SK-N-SH (cell line): ENCODE measurements around the gene IFITM1. TPM values are rescaled to one million over a fixed set of nuclear protein-coding genes. Genes with fewer than 3 reads are reported as not detected.

Source experiments
- CTCF ChIA-PET: fragments of 300-600, 350-600 bp; formaldehyde crosslinking; extraction: SDS; loops from one replicate; lab custom pipeline; 2021; lab: Yijun Ruan, JAX
- POLR2A ChIA-PET: fragments of 350-600 bp; sonication (Branson Sonifier 250); formaldehyde crosslinking; extraction: SDS; loops from one replicate; lab custom pipeline; 2020; ENCODE audit warnings: antibody characterized with exemption, inconsistent platforms; lab: Yijun Ruan, JAX
- DNase-seq: peaks from one replicate; pipeline ENCODE4 v3.0.0; 2012
- H2AFZ ChIP-seq: fragments of 200-600 bp; sonication (generic); 2 replicates; pipeline ENCODE4 v1.8.1; 2016; ENCODE audit warnings: antibody characterized with exemption, mild to moderate bottlenecking, low read depth
- H3F3A ChIP-seq: fragments of 200-600 bp; sonication (generic); replicated peaks from 2 replicates; pipeline ENCODE3; 2016; ENCODE audit warnings: antibody characterized with exemption, mild to moderate bottlenecking; ENCODE audit not compliant: insufficient read depth
- H3K27ac ChIP-seq, 2 experiments: fragments of 200-500 bp in 1 of 2; fragments of 200-600 bp in 1 of 2; sonication (Bioruptor generic) in 1 of 2; sonication (generic), shearing (Covaris generic) in 1 of 2; 2 replicates each; pipeline versions ENCODE4 v1.5.1 to v1.6.1; 2014 to 2016; ENCODE audit warnings: low read depth in 2 of 2, inconsistent platforms in 1 of 2, low read length in 1 of 2, mild to moderate bottlenecking in 1 of 2, mixed read lengths in 1 of 2
- H3K27me3 ChIP-seq: fragments of 200-600 bp; sonication (generic), shearing (Covaris generic); 2 replicates; pipeline ENCODE4 v1.6.1; 2016; ENCODE audit warnings: mixed run types; ENCODE audit not compliant: insufficient read depth
- H3K36me3 ChIP-seq, 2 experiments: fragments of 200-500 bp in 1 of 2; fragments of 200-600 bp in 1 of 2; sonication (Bioruptor generic) in 1 of 2; sonication (generic) in 1 of 2; replicated peaks in 1 of 2; 2 replicates each; pipeline versions ENCODE3 to v1.5.1; 2014 to 2016; ENCODE audit warnings: low read length in 1 of 2, mild to moderate bottlenecking in 1 of 2; ENCODE audit not compliant: insufficient read depth in 2 of 2, control insufficient read depth in 1 of 2
- H3K4me1 ChIP-seq, 2 experiments: fragments of 200-500 bp in 1 of 2; fragments of 200-600 bp in 1 of 2; sonication (Bioruptor generic) in 1 of 2; sonication (generic), shearing (Covaris generic) in 1 of 2; 2 replicates each; pipeline versions ENCODE4 v1.5.1 to v1.6.1; 2014 to 2016; ENCODE audit warnings: low read depth in 1 of 2, low read length in 1 of 2, mixed run types in 1 of 2; ENCODE audit not compliant: insufficient read depth in 2 of 2, control insufficient read depth in 1 of 2
- H3K4me2 ChIP-seq: fragments of 200-600 bp; sonication (generic), shearing (Covaris generic); 2 replicates; pipeline ENCODE4 v1.6.1; 2017; ENCODE audit warnings: mixed run types
- H3K4me3 ChIP-seq, 2 experiments: fragments of 200-500 bp in 1 of 2; fragments of 200-600 bp in 1 of 2; sonication (Bioruptor generic) in 1 of 2; sonication (generic), shearing (Covaris generic) in 1 of 2; 2 replicates each; pipeline versions ENCODE4 v1.5.1 to v1.8.1; 2014 to 2016; ENCODE audit warnings: low read depth in 2 of 2, inconsistent platforms in 1 of 2, low read length in 1 of 2, mild to moderate bottlenecking in 1 of 2, mixed read lengths in 1 of 2, moderate library complexity in 1 of 2
- H3K79me2 ChIP-seq: fragments of 200-600 bp; sonication (generic); 2 replicates; pipeline ENCODE4 v1.8.1; 2017; ENCODE audit warnings: mild to moderate bottlenecking; ENCODE audit not compliant: insufficient read depth
- H3K9ac ChIP-seq: fragments of 200-600 bp; sonication (generic); 2 replicates; pipeline ENCODE4 v1.6.1; 2017; ENCODE audit warnings: mixed run types
- H3K9me2 ChIP-seq: fragments of 200-600 bp; sonication (generic); 2 replicates; pipeline ENCODE4 v1.6.1; 2017; ENCODE audit warnings: mixed run types
- H3K9me3 ChIP-seq: fragments of 200-600 bp; sonication (generic); 2 replicates; pipeline ENCODE4 v1.6.1; 2017; ENCODE audit warnings: mixed run types, mild to moderate bottlenecking, moderate library complexity
- H4K20me1 ChIP-seq: fragments of 200-600 bp; sonication (generic); 2 replicates; pipeline ENCODE4 v1.6.1; 2017; ENCODE audit warnings: mild to moderate bottlenecking, mixed run types; ENCODE audit not compliant: insufficient read depth
- CHD2 ChIP-seq: fragments of 150-350 bp; IDR thresholded peaks from 2 replicates; pipeline ENCODE4 v1.6.1; 2018; ENCODE audit warnings: low read length; ENCODE audit not compliant: partially characterized antibody
- CTCF ChIP-seq: fragments of 200-600 bp; sonication (generic); IDR thresholded peaks from 2 replicates; pipeline ENCODE4 v1.6.1; 2017; ENCODE audit warnings: antibody characterized with exemption, mild to moderate bottlenecking, moderate library complexity
- FOXM1 ChIP-seq: IDR thresholded peaks from 2 replicates; pipeline ENCODE4 v1.4.0; 2012; ENCODE audit warnings: low read depth, mild to moderate bottlenecking
- SIN3A ChIP-seq: IDR thresholded peaks from 2 replicates; pipeline ENCODE4 v1.6.1; 2012; ENCODE audit warnings: low read depth, mild to moderate bottlenecking, low read length, moderate library complexity, borderline replicate concordance
- TAF1 ChIP-seq: IDR thresholded peaks from 2 replicates; pipeline ENCODE4 v1.6.1; 2012; ENCODE audit warnings: low read depth, mild to moderate bottlenecking, low read length, moderate library complexity, borderline replicate concordance
- TEAD4 ChIP-seq: IDR thresholded peaks from 2 replicates; pipeline ENCODE4 v1.4.0; 2012; ENCODE audit warnings: mild to moderate bottlenecking, borderline replicate concordance; ENCODE audit not compliant: insufficient read depth
- USF1 ChIP-seq: IDR thresholded peaks from 2 replicates; pipeline ENCODE4 v1.4.0; 2012; ENCODE audit warnings: low read depth, borderline replicate concordance
- WGBS: methylation state at CpG from one replicate; pipeline ENCODE4 v1.1.6; 2017; ENCODE audit warnings: low lambda C conversion rate; 5-methylcytosine and 5-hydroxymethylcytosine counted together
- polyA plus RNA-seq, 3 experiments: library from polyadenylated mRNA; depleted of rRNA; stranded (reverse); fragments of >200 nt; gene quantifications; 2 replicates each; pipeline ENCODE4 v1.2.3, GENCODE V29; 2012
- TF ChIP-seq, protein P1 (sequence below): IDR thresholded peaks from 2 replicates; pipeline ENCODE4; 2012
- TF ChIP-seq, protein P2 (sequence below): IDR thresholded peaks from 2 replicates; pipeline ENCODE4 v1.6.1; 2012; ENCODE audit warnings: mild to moderate bottlenecking, low read depth, low read length, moderate library complexity

The IFITM1 gene
- polyA plus RNA-seq, 1 of the 3 experiments (the other 2 are of a cell fraction), result 19.4 TPM

GRCh38 chr11:359181-359714 lies 45.4 kb downstream of the IFITM1 start:
- Histone ChIP-seq H3K36me3 (no peaks in the 10 kb centered on the region), H4K20me1 (no peaks in the 10 kb centered on the region), H3K27ac (no peak overlapping the region), H3K9ac (no peak overlapping the region), H3F3A (peaks cover 9% of the 10 kb centered on the region), H3K4me2 (no peak overlapping the region), H3K9me3 (no peaks in the 10 kb centered on the region), H3K9me2 (no peaks in the 10 kb centered on the region), H3K4me1 (peaks cover 7 to 9% of the 10 kb centered on the region in 2 experiments; a peak in 3 of 4 replicates), H3K27me3 (no peaks in the 10 kb centered on the region), H3K4me3 (no peak overlapping the region), H3K79me2 (no peaks in the 10 kb centered on the region), H2AFZ (no peak overlapping the region)
- TF ChIP-seq, protein P1, sequence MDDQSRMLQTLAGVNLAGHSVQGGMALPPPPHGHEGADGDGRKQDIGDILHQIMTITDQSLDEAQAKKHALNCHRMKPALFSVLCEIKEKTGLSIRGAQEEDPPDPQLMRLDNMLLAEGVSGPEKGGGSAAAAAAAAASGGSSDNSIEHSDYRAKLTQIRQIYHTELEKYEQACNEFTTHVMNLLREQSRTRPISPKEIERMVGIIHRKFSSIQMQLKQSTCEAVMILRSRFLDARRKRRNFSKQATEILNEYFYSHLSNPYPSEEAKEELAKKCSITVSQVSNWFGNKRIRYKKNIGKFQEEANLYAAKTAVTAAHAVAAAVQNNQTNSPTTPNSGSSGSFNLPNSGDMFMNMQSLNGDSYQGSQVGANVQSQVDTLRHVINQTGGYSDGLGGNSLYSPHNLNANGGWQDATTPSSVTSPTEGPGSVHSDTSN, result no peak
- no peak for TF ChIP-seq CHD2
- TF ChIP-seq SIN3A, result no peak
- no peak for TF ChIP-seq TAF1
- TF ChIP-seq, protein P2, sequence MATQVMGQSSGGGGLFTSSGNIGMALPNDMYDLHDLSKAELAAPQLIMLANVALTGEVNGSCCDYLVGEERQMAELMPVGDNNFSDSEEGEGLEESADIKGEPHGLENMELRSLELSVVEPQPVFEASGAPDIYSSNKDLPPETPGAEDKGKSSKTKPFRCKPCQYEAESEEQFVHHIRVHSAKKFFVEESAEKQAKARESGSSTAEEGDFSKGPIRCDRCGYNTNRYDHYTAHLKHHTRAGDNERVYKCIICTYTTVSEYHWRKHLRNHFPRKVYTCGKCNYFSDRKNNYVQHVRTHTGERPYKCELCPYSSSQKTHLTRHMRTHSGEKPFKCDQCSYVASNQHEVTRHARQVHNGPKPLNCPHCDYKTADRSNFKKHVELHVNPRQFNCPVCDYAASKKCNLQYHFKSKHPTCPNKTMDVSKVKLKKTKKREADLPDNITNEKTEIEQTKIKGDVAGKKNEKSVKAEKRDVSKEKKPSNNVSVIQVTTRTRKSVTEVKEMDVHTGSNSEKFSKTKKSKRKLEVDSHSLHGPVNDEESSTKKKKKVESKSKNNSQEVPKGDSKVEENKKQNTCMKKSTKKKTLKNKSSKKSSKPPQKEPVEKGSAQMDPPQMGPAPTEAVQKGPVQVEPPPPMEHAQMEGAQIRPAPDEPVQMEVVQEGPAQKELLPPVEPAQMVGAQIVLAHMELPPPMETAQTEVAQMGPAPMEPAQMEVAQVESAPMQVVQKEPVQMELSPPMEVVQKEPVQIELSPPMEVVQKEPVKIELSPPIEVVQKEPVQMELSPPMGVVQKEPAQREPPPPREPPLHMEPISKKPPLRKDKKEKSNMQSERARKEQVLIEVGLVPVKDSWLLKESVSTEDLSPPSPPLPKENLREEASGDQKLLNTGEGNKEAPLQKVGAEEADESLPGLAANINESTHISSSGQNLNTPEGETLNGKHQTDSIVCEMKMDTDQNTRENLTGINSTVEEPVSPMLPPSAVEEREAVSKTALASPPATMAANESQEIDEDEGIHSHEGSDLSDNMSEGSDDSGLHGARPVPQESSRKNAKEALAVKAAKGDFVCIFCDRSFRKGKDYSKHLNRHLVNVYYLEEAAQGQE, result no peak
- TF ChIP-seq FOXM1, result no peak
- 29% methylated on average over 3 of the region's 5 CpGs for WGBS
- CTCF ChIA-PET, result interaction anchor here (0.6 to 1.4 kb wide), 3 partner anchors 8 to 38 kb away, joined by 3 to 4 read pairs (median 3); no protein-coding TSS in a partner anchor
- POLR2A ChIA-PET, result interaction anchor here (0.7 kb wide), 1 partner anchor 302 kb away, joined by 4 read pairs; no protein-coding TSS in a partner anchor
- DNase-seq, result no peak

- no peaks in the 10 kb centered on the region for H3K79me2 ChIP-seq
- H3K27me3 ChIP-seq, result no peaks in the 10 kb centered on the region
- no peak overlapping the region for H3K9ac ChIP-seq
- TF ChIP-seq CTCF, result no peak
- TF ChIP-seq TEAD4, result no peak
- TF ChIP-seq USF1, result no peak
- 56% methylated on average over 18 of the region's 22 CpGs for WGBS
- no peaks in the 10 kb centered on the region for H3K9me2 ChIP-seq
- no peak overlapping the region for H3K27ac ChIP-seq
- ChIA-PET CTCF (interaction anchor here (1.0 kb wide), 1 partner anchor 56 kb away, joined by 3 read pairs; no protein-coding TSS in a partner anchor), POLR2A (no interaction called here)
- no peaks in the 10 kb centered on the region for H4K20me1 ChIP-seq
- H3K36me3 ChIP-seq, result no peaks in the 10 kb centered on the region
- no peak overlapping the region for H3K4me2 ChIP-seq
- no peak overlapping the region for H3K4me3 ChIP-seq
- DNase-seq, result no peak
- peaks cover 9% of the 10 kb centered on the region for H3F3A ChIP-seq
- no peaks in the 10 kb centered on the region for H3K9me3 ChIP-seq
- H3K4me1 ChIP-seq, result peaks cover 2 to 6% of the 10 kb centered on the region in 2 experiments; a peak in 3 of 4 replicates
- no peak overlapping the region for H2AFZ ChIP-seq
Measured at GRCh38 chr11:360326-361280, 46.8 kb downstream of the IFITM1 start.
